Stomach (tissue), 4 donors: ENCODE results near the gene MS4A15.

ENCODE experiments used
- CTCF ChIP-seq, 7 experiments: fragments of 450-650 bp in 4 of 7; fragments of 200-600 bp in 3 of 7; sonication (generic) in 3 of 7; IDR thresholded peaks; one replicate each; pipeline ENCODE4 v1.5.1; 2016 to 2019; ENCODE audit warnings: antibody characterized with exemption in 7 of 7, control low read depth in 2 of 7, mild to moderate bottlenecking in 1 of 7
- EP300 ChIP-seq: sonication (generic); formaldehyde crosslinking; IDR thresholded peaks from one replicate; pipeline ENCODE4 v1.6.1; 2017; ENCODE audit warnings: antibody characterized with exemption
- POLR2A ChIP-seq, 4 donors: fragments of 450-650 bp; IDR thresholded peaks; one replicate each; pipeline ENCODE4 v1.6.1; 2016; ENCODE audit warnings: antibody characterized with exemption in 4 of 4, control low read depth in 2 of 4, mild to moderate bottlenecking in 1 of 4, moderate library complexity in 1 of 4
- POLR2AphosphoS5 ChIP-seq, 3 donors: sonication (generic); formaldehyde crosslinking; IDR thresholded peaks; one replicate each; pipeline ENCODE4 v1.6.1; 2016; ENCODE audit warnings: antibody characterized with exemption in 3 of 3

- no peak for TF ChIP-seq CTCF (IDR thresholded peaks at IDR 0.05)
- no peak for TF ChIP-seq POLR2A (IDR thresholded peaks at IDR 0.05)
- no peak for TF ChIP-seq EP300
- no peak for TF ChIP-seq POLR2AphosphoS5 (IDR thresholded peaks at IDR 0.05)
Observed at GRCh38 chr11:60825118-60825517, 68.5 kb downstream of the MS4A15 start.
